Stimulated activated CD8-positive, alpha-beta memory T cell treated with anti-CD3 and anti-CD28 coated beads, Interleukin-2, amount 100 ng/mL, for 48 hours (primary cell): ENCODE results near the gene ZNF385C.
"Not testable (repeated sequence)": the region's sequence is repeated elsewhere in the genome, so short reads cannot be mapped to it uniquely, and the experiment has no call there.

ENCODE experiments used
- DNase-seq, 2 donors: peaks; one replicate each; pipeline ENCODE4 v3.0.0-alpha.2; 2020; ENCODE audit warnings: low read depth in 2 of 2

The ZNF385C gene

DNA sequence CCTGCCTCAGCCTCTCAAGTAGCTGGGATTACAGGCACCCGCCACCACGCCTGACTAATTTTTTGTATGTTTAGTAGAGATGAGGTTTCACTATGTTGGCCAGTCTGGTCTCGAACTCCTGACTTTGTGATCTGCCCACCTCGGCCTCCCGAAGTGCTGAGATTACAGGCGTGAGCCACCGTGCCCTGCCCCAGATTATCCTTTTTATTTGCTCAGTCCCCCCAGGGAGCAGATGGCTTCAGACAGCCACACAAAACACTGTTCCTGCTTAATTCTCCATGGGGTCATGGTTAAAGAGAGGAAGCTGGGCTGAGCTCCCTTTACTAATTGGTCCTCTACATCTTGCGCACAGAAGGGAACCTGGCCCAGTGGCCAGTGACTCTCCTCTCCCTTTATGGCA is 77.4 kb downstream of the ZNF385C start:
- DNase-seq = not testable (repeated sequence)

DNA sequence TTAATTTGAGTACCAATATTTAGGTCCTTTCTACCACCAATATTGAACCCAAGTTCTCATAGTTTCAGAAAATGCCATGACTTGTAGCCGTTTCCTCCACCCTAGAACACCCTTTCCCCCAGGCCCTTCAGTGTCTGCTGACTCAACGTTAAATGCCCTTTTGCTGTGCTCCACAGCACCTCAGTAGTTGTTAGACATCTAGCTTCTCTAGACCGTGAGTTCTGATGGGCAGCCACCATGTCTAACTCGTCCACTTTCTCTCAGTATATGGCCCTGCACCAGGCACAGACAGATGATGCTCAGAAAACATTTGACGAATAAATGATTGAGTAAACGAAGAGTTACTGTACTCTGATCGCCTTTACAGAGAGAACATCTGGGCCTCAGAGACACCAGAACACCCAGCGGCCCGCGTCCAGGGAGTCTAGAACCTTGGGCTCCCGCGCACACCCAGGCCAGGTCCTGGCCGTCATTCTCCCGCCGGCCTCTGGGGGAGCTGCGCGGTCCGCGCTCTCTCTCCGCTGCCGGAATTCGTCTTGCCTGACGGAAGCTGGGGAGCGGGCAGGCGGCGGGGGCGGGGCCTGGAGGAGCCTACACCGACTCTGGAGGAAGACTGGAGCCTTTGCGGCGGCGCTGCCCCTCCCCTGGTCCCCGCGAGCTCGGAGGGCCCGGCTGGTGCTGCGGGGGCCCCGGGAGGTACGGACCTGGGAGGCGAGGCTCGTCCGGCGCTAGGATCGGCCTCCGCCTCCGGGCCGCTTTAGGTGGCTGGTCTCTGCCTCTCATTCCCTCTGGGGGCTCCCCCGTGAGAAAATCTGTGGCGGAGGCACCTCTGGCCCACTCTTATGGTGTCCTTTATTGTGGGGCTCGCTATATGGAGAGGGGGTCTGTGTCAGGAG is 78.5 kb downstream of the ZNF385C start, which contains the start of gene NKIRAS2:
TSS of gene NKIRAS2 (plus strand) at position 582 of the 896 bp plus-strand sequence. CDS start 1,488 bp downstream, outside the sequence.
- peak; percentile 91 to 92 for DNase-seq

DNA sequence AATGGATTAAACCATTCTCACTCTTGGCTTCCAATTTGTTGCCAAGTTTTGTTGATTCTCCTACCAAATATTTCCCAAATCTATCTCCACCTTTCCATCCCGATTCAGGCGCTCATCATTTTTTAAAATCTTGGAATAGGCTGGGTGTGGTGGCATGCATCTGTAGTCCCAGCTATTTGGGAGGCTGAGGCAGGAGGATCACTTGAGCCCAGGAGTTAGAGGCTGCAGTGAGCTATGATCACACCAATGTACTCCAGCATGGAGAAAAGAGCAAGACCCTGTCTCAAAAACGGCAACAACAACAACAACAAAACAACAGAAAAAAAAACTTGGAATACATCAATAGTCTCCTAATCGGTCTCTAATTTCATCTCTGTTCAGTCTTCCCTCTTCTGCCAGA is 79.3 kb downstream of the ZNF385C start:
- no peak for DNase-seq

DNA sequence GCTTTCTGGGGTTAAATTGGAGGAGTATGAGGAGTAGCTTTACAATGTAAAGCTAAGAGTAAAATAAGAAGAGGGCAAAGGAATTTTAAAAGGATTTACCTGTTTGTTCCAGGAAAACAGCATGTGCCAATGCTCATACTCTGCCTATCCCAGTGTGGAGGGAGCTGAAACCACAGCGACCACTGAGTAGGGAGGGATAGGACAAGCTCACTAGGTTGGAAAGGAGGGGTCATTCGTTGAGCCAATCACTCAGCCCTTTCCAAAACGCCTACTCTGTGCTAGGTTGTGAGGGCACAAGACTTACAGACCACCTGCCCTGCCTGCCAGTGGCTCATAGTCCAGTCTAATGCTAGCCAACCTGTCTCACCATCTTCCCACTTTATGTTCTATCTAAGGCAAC is 79.9 kb downstream of the ZNF385C start:
- DNase-seq = no peak

DNA sequence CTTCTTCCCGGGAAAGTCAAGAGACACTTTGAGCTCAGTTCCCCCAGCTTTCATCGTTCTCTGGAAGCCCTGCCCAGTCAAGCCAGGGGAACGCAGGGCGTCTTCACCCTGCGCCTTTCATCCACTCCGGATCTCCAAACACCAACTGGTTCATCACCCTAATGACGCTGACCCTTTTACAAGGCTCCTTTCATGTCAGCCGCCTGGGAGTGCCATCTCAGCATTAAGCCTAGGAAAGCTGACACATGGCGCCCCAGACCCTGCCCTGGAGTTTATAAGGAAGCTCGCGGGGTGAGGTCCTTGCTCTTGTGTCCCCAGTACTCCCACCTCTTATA is 80.4 kb downstream of the ZNF385C start:
- DNase-seq = no peak

DNA sequence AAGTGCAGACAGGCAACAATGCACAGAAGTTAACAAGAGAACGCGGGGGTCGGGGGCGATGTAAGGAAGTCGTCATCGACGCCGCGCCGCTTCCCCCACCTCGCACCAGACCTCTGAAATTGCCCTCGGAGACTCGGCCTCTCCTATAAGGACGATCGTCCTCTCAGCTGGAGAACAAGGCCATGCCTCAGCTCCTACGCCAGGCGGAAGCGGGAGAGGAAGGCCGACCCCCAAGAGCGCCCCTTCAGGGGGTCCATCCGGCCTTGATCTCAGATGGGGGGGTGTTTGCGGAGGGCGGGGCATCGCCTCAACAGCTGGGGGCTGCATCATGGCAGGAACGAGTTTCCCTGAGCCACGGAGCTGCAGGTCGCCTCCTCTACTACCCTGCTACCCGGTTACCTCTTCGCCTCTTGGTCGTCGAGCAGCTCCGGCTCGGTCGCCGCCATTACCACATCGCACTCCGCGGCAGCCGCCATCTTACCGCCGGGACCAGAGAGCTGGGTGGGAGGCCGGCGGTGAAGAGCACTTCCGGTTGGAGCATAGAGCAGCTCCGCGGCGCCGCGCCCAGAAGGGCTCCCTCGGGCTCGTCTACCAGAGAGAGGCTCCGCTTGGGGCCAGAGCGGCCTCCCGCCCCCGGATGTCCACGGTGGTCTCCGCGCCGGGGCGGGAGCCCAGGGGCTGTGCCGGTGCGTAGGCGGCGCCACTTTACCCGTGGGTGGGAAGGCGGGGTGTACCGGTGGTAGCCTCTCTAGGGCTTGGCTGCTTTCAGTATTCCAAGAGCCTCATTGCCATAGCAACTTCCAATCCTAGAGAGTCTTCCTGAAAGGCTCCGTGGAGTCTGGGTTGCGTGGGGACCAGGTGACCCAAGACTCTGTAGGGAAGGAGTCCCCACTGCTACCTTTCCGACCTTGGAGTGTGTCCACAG is 81.1 kb downstream of the ZNF385C start, which contains the start of gene DNAJC7:
TSS of gene DNAJC7 (minus strand) at position 499 of the 925 bp plus-strand sequence. CDS start at position 476, 23 bp downstream.
- DNase-seq = peak; percentile 85 to 87

DNA sequence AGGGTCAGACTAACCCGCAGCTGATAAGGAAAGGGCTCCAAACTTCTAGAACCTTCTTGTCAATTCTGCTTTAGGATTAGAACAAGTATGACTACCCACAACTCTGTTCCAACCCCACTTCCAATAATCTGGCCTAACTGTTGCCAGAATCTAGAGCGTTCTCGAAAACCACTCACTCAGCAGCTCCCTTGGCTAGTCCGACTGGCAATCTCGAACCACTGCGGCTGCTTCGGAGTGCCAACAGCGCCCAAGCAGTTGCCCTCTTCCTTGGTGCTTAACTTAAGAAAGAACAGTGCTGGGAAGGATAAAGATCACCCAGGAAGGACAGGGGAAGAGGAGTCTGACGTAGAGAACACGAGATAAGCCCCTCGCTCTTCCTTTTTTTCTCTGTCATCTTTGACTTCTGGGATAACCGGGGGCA is 81.9 kb downstream of the ZNF385C start:
- DNase-seq = no peak

DNA sequence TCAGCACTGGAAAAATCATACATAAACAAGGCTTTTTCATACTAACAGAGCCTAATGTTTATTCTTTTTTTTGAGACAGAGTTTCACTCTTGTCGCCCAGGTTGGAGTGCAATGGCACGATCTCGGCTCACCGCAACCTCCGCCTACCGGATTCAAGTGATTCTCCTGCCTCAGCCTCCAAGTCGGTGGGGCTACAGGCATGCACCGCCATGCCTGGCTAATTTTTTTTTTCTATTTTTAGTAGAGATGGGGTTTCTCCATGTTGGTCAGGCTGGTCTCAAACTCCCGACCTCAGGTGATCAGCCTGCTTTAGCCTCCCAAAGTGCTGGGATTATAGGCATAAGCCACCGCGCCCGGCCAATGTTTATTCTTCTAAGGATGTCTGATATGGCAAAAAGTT is 84.5 kb downstream of the ZNF385C start:
- not testable (repeated sequence) for DNase-seq

DNA sequence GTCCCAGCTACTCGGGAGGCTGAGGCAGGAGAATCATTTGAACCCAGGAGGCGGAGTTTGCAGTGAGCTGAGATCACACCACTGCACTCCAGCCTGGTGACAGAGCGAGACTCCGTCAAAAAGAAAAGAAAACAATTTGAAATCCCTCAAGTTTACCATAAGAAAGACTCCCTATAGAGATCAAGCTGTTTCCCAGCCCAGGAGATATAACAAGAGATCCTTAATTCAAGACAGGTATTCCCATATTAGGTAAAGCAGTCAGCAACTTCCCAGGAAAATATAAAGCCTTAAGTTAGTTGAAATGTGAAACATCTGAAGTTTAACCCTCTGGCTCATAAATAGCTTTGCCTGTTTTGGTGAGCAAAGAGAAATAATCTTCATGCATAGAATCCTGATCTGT is 85.9 kb downstream of the ZNF385C start:
- not testable (repeated sequence) for DNase-seq

DNA sequence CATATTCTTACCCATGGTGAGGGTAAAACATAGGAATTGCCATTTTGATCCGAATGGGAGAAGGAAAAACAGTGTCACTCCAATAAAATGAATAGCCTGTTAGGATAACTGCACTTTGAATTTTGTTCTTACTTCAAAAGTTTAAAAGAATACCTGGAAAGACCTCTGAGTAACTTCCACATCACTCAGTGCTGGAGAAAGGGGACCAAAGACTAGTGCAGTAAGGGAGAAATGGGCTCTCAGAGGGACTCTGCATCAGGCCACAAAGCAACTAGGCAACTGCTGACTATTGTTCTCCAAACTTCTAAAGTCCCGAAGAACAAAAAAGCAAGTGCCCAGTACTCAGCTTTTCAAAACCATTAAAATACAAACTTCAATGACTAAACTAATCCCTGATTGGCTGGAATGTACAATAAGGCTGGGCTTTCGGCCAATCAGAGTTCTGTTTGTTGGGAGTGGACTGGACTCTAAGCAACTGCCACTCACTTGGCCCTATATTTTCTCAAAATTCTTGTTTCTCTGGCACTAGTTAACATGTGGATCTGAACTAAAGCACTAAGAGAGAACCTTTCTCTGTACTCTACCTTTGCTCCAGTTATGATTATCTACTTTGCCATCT is 87.3 kb downstream of the ZNF385C start:
- no peak for DNase-seq

DNA sequence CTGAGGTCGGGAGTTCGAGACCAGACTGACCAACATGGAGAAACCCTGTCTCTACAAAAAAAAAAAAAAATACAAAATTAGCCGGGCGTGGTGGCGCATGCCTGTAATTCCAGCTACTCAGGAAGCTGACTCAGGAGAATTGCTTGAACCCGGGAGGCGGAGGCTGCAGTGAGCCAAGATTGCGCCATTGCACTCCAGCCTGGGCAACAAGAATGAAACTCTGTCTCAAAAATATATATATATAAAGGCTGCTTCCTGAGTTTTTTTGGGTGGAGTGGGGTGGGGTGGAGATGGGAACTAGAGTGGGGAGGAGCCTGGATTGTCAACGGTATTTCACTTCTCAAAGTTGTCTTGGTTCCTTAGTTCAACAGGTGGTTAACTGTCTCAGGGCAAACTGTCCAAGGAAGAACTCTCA is 88.0 kb downstream of the ZNF385C start:
- not testable (repeated sequence) for DNase-seq

DNA sequence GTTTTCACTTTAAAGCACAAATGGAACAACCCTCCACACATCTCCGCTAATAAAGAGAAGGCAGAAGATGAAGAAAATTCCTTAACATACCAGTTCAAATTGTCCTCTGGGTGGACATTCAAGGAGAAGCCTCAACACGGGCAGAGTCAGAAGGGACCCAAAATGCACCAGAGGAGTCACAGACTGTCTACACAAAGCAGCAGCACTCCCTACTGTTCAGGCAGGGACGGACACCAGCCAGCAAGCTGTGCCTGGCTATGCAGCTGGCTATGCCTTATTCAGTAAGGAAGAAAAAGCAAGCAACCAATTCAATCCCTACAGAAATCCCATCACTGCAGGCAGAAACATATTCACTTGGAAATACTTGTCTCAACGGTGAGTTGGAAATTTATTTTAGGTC is 89.1 kb downstream of the ZNF385C start:
- no peak for DNase-seq

DNA sequence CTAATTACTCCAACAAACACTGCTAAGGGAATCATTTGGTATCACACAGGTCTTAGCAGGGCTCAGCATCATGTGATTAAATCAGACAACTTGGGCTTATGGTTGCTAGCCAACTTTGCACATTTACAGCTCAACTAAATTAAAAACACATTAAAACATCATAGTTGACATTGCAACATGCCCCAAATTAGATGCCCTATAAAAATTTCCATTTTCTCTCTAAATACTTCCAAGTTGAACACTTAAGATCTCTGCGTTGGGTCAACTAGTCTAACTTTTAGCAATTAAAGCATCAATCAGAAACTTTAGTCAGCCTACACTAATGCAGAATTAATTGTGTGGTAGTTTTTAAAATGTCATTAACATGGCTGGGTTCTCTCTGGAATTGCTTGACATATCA is 93.1 kb downstream of the ZNF385C start:
- no peak for DNase-seq

DNA sequence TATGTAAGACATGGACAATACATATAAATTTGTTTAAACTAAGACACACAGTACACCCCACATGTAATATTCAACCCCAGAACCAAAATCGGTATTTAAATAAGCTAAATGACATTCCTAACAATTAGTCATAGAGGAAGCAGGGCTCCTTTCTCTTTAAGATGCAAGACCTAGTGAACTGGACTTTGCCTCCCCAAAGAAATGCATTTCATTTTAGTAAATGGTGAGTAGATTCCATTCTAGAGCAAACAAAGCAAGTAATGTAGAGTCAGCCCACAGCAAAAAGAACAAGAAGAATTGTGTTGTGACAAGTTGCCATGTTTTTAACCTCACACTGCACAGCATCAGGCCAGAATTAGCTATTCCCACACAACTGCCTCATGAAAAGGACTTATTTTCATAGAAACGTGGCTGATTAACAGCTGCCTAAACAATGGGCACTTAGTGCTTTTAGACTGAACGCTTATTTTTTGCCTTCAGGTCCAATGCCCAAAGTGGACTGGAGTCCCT is 95.4 kb downstream of the ZNF385C start:
- DNase-seq = no peak

DNA sequence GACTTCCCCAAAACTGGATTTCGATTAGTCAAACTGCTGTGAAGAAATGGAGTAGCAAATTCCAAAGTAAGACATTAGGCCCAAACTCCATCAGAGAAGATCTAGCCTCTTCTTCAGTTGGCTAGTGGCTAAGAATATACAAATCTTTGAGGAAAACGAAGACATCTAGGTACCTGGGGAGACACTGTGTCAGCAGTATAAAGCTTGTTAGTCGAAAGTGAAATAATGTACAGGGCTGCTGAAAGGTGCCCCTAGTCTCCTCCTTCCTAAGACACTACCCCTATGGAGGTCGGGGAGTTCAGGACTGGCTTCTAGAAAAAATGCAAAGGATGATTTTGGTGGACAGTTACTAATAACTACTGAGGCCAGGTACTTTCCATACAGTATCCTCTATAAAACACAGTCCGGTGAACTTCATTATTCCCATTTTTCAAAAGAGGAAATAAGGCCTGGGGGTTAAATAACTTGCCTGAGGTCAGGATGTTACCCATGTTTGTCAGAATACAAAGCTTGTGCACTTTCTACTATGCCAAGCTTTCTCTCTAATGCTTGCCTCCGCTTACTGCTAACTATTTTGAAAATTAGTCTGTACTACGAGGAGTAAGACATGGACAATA is 96.0 kb downstream of the ZNF385C start:
- no peak for DNase-seq

DNA sequence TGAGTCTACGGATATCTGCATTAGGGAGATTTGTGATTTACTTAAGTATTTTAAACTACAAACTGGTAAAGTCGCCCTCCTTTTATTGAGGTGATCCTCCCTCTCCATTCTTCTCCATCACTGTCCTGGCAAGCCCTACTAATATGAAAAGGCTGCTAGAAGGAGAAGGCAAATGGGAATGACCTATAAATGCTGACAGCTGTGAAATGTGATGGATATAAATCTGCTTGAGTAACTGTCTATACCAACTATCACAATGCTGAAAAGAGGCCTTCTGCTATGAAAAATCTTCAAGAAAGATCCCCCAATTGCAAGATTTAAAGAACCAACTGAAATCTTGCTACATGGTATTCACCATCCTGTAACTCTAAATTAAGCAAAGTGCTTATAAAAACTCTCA is 96.5 kb downstream of the ZNF385C start:
- DNase-seq = no peak

DNA sequence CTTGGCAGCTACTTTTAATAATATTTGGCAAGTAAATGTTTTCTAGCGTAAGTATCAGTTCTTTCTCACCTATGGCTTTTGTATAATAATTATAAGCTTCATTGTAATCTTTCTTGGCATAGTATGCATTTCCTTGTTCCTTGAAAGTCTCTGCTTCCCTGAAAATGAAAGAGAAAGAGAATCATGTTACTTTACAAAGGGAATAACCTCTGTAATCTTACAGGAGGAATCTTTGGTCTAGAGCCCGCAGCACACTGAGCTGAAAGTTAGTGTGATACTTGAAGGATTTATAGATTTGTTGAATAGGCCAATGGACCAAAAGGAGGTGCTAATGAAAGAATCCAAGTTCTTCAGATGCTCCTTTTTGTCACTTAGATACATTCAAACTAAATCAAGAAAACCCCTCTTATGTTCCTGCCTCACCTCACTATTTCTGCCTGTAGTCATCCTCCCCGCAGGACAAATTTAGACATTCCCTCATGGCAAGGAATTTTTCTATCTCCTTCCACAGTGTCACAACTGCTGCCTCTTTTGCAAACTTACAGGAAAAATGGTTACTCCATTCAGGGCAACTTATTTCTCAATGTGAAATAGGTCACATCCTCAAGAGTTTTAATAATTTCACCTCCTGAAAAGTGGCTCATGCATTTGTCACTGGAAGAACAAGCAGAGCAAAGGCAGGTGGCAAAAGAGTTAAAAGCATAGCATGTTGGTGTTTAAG is 97.7 kb downstream of the ZNF385C start:
- DNase-seq = no peak

DNA sequence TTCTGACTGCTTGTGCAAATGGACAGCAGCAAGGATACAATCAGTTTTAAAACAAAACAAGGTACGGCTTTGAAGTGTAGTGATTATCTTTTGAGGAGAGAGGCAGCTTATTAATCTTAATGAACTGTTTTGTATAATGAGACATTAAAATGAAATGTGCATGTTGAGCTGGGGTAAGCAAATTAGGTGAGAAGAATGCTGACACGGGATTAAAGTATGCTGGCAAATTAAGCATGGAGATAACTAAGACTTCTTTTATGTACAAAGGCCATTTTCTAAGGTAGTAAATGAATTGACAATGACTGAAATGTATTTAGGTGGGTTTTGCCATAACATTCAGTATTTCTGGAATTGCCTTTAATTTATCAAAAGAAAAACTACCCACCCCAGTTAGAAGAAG is 99.8 kb downstream of the ZNF385C start:
- DNase-seq = no peak

DNA sequence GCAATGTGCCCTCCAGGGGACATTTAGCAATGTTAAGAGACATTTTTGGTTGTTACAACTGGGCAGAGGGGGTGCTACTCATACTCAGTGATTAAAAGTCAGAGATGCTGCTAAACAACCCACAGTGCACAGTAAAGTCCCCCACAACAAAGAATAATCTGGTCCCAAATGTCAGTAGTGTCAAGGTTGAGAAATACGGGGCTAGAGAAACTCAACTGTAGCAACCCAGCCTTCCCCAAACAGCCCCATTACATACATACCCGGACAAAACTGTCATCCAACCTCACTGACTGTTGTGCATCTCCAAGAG is 101.5 kb downstream of the ZNF385C start:
- DNase-seq = no peak

DNA sequence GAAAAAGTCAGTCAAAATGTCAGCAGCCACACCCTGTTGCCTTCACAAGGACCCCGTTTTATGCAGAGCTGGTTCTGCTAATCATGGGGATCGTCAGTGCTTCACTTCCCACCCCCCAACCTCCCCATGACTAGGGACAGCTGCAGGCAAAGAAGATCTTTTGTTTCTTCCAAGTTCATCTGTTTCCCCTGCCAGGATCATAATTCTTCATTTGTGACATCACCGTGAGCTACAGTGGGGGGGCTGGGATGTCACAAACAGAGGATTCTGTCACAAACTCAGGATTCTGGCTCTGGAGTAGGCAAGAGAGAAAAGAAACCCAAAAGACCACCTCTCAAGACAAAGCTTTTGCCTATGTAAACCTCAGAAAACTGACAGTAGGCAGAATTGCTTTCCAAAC is 105.7 kb downstream of the ZNF385C start:
- no peak for DNase-seq
